Activated CD4-positive, alpha-beta T cell treated with anti-CD3 and anti-CD28 coated beads, Interleukin-2, amount 50 U/mL, for 4 hours (primary cell): Measurements from ENCODE around the gene BRMS1L.

Source experiments
- DNase-seq, 2 experiments: peaks; one replicate each; pipeline ENCODE4 v3.0.0-alpha.2; 2020

The BRMS1L gene

DNA sequence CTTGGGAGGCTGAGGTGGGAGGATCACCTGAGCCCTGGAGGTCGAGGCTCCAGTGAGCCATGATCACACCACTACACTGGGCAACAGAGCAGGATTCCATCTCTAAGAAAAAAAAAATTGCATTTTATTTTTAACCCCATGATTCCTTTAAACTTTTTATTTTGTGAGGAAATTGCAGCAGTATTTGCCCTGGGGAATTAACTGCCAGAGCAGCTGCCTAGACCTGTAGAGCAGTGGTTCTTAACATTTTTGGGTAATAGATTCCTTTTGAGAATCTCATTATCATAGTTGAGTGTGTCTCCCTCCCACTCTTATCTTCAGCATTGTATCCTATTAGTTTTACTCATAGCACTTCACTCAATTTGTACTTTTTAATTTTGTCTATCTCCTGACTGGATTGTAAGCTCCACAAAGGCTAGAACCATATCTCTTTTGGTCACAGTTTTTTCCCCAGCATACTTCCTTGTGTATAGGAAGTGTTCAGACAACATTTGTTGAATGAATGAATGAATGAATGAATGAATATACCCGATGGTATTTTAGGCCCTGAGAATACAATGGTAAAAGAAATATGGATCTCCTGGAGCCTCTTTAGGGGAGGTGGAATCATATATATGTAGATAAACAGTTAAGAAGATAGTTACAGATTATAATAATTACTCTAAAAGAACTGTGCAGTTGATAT is 40.6 kb downstream of the BRMS1L start:
- DNase-seq = no peak

DNA sequence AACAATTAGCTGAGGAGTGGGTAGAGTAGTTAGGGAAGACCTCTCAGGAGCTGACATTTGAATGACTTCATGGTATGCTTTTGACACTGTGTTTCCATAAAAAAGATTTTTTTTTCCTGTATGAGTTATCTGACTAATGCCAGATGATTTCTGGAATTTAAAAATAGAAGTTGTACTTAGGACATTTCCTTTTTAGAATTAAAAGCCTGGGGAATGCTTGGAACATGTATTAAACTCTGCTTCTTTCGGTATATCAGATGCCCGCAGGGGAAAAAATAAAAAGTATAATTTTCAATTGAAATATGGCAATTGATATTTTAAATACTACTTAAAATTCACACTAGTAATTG is 41.1 kb downstream of the BRMS1L start:
- no peak for DNase-seq

DNA sequence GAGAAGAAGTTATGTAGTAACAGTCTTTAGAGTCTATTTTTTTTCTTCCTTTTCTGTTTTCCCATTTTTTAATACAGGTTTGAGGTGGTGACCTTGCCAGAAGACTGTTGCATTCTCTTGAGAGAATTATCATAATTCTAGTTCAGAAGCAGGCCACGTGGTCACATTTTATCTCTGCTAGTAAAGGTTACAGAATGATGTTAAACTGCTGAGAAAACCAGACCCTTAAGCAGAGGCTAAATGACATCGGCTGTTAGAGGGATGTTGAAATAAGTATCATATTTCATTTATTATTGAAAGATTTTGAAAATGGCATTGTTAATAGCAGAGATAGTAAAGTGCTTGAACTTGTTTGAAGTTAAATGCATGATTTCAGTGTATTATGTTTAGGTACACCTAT is 49.2 kb downstream of the BRMS1L start:
- DNase-seq = no peak

DNA sequence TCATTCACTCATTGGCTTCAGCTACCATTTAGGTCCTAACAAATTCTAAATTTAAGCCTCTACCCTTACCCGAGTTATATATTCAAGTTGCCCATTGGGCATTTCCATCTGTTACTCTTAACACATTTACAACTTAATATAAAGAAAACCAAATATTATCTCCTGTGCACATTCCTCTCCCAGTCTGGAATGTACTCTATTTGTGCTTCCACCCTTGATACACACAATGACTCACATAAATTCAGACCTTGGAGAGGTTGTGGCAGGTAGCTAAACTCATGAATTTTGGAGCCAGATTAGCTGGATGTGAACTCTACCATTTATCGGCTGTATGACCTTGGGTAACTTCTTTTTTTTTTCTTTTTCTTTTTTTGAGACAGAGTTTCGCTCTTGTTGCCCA is 51.1 kb downstream of the BRMS1L start:
- DNase-seq = no peak

DNA sequence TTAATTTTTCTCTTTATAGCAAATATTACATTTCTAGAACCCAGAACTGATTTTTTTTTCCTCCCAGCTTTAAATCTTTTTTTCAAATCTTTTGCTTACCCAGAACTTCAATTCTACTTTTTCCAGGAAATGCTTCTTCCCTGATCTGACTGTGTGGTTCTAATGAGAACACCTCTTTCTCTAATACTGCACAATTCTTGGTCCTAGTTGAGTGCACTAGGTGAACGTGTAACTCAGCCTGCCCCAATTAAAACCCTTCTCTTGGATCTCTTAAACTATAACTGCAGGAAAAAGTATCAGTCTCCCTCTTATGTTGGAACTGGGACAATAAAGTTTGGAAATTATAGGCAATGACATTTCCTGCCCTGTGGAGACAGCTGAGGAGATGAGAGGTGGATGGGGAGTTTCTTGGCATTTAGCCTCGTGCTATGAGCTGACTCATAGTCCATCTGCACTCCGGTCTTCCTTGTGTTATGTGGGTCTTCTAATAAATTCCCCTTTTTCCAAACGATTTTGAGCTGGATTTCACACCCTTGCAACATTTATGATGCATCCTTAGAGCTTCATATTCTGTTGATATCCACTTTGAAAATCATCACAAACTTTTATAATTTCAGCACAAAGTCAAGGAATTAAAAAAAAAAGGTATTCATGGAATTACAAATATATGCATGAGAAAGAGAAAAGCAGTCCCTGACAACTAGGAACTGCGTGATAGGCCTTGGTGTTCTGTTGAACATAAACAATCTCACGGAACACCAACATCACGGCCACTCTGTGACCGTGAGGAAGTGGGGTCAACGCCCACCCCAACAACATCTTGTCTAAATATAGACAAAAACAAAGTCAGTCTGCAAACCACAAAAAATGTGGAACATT is 52.4 kb downstream of the BRMS1L start:
- no peak for DNase-seq

DNA sequence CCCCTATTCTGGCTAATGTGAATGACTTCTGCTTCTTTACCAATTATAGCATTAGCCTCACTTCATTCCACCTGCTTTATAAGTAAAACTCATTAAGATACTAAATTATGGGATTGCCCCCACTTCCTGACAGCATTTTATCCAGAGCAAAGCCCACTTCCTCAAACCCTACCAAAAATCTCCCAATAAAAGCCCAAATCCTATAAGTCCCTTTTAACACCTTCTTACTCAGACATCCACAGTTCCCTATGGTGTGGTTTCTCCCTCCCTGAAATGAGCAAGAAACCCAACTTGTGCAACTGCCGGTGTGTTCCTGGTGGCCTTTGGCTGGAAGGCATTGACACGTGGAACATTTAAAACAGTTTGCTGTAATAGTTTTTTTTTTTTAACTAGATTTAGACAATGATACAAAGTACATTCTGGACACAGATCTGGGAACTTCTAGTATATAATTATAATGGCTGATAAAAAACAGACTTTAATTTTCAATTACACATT is 53.1 kb downstream of the BRMS1L start:
- no peak for DNase-seq

DNA sequence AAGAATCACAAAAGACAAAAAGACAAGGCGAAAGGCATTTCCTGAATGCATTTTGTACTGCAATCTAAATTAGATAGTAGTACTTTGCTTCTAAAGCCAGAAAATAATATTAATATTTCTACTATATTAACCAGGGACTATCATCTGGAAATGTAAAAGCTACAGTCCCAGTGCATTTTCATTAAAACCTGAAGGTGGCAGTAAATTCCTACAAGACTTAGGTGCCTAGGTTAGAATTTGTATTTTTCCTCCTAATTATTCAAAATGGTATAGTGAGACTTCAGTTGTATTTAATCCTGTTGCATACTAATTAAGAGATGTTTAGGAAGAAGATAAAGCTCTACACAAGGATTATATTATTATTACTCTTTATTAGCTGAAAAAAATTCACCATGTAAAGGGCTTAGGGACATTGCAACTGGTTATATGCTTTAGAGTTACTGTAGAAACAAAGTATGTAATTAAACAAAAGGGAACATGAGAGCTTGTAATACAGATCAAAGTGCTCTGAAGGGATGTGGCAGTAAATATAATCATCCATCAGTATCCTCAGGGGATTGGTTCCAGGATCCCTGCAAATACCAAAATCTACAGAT is 53.6 kb downstream of the BRMS1L start:
- no peak for DNase-seq

DNA sequence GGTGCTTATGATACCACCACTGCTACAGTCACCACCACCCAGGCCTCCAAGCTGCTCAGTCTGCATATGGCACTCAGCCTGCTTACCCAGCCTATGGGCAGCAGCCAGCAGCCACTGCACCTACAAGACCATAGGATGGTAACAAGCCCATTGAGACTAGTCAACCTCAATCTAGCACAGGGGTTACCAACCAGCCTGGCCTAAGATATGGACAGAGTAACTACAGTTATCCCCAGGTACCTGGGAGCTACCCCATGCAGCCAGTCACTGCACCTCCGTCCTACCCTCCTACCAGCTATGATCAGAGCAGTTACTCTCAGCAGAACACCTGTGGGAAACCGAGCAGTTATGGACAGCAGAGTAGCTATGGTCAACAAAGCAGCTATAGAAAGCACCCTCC is 55.1 kb downstream of the BRMS1L start:
- no peak for DNase-seq

DNA sequence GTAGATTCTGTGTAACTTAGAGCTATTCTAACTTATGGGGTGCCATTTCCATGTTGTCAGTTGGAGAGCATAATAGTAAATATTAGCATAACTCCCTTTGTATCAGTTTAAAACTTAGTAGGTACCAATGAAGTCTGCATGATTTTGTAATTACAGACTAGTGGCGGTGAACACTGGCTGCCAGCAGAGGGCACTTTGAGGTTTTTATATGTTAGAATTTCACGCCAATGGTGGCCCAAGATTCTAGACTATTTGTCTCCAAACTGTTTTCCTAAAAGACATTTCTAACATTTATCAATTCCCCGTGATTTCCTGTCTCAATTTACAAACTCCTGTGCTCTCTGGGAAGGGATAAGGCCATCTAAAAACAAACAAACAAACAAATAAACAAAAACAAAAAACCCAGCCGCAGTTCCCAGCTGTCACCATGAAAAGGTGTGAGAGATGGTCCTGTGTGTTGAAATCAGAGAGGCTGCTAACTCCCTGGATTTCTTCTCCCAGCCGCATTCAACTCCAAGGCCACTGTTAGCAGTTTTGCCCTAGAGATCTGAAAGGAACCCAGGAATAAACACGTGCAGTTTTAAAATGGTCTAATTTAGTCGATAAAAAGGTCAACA is 57.6 kb downstream of the BRMS1L start:
- no peak for DNase-seq

DNA sequence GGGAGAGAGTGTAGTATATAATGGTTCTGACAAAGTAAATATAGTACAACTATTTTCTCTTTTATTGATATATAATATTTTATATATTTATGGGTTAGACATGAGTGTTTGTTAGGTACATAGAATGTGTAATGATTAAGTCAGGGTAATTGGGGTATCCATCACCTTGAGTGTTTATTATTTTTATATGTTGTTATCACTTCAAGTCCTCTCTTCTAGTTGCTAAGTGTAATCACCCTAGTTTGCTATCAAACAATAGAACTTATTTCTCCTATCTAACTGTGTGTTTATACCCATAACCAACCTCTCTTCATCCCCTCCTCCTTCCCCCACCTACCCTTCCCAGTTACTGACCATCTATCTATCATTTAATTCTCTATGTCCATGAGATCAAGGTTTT is 64.2 kb downstream of the BRMS1L start:
- no peak for DNase-seq

DNA sequence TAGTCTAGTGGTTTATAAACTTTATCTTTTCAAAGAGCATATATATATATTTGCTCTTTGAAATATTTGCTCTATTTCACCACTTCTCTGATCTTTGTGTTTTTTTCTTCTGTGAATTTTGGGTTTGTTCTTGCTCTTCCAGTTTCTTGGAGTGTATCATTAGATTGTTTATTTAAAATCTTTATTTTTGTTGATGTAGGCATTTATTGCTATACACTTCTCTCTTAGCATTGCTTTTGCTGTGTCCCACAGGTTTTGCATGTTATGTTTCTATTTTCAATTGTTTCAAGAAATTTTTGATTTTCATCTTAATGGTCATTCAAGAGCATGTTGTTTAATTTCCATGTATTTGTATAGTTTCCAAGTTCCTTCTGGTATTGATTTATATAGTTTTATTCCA is 69.1 kb downstream of the BRMS1L start:
- DNase-seq = no peak

DNA sequence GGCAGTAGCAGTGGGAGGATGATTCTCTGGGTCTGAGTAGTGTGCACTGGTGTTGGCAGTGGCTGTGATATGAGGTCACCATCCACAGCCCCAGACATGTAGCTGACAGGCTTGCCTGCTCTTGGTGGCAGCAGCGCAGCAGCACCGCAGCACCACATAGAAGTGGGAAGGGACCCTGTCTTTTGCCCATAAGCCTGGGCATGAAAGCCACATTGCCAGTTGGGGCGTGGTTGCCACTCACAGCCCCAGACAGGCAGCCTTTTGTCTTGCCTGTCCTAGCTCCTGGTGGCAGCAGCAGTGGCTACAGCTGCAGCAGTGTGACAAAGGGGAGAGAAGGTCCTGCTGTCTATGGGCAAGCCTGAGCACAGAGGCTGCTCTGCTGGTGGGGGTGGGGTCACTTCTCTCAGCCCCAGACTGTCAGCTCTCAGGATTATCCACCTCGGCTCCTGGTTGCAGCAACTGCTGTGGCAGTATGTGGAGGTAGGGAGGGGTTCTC is 71.5 kb downstream of the BRMS1L start:
- no peak for DNase-seq

DNA sequence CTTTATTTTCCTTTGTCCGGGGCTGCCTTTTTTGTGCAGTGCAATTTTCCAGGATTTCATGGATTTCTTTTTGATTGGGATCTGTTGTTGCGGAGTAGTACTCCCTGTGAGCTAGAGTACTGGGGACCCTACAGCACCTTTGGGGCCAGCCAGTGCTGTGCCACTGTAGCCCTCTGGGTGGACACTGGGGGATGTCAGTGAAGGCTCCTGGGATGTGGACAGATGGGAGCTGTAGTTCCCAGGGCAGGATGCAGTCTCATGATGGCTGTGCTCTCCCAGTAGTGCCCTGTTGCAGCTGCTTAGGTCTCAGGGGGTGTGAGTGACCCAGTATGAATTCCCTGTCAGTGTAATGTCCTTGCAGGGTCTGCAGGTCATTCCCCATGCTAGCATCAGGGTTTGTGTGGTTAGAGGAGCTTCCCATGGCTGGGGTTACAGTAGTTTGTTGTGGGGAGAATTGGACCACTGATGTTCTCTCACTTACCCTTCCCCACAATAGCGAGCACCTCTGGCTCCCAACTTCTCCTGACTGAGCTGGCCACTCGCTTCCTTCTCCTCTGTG is 72.2 kb downstream of the BRMS1L start:
- no peak for DNase-seq

DNA sequence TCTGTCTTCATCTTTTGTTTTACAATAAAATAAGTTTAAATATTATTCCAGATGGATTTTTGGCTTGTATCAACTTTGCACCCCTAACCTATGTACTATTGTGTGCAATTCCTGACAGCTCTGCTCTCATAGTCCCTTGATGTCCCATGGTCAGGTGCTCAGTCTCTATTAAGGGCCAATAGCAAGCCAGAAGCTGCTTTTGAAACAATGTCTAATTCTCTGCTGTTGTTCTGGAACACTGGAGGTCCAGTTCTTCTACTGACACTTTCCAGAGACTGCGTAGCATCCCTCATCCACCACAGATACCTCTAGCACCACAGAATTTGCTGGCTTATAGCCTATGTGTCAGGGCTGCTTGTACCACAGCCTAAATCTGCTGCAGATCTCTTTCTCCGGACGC is 74.6 kb downstream of the BRMS1L start:
- DNase-seq = no peak

DNA sequence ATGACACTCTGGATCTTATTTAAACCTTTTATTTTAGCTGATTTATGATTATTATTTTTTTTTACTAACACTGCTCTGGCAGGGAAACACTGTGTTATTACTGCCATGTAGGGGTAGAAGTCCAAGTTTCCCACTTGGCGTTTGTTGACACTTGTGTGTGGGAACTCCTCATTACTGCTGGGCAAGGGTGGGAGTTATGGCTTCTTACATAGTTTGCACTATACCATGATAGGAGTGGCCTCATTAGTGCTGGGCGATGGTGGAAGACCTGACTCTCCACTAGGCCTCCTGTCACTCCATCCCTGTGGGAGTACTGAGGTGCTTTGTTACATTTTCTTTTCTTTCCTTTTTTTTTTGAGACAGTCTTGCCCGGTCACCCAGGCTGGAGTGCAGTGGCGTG is 83.5 kb downstream of the BRMS1L start:
- no peak for DNase-seq

DNA sequence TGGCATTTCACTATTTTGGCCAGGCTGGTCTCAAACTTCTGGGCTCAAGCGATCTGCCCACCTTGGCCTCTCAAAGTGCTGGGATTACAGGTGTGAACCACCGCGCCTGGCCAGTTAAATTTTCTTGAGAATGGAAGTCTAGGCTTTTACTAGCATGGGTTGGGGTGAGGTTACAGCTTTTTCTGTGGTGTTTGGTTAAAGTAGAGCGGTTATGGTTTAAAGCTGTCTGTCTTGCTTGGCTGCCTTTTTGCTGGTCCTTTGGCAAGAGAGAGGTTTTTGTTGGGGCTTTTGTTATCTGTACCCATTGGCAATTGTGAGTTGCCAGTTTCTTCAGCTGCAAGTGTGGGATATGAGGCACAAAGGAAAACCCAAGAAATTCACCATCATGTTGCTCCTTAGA is 84.1 kb downstream of the BRMS1L start:
- DNase-seq = no peak

DNA sequence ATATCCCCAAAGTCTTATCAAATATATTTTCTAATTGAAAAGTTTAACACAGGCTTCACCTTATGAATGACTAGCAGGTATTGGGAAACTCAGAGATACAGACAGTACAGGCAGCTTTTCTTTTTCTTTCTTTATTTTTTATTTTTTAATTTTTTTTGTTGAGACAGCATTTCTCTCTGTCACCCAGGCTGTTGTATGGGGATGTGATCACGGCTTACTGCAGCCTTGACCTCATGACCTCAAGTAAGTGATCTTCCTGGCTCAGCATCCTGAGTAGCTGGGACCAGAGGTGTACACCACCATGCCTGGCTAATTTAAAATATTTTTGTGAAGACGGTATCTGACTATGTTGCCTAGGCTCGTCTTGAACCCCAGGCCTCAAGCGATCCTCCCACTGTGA is 85.0 kb downstream of the BRMS1L start:
- no peak for DNase-seq

DNA sequence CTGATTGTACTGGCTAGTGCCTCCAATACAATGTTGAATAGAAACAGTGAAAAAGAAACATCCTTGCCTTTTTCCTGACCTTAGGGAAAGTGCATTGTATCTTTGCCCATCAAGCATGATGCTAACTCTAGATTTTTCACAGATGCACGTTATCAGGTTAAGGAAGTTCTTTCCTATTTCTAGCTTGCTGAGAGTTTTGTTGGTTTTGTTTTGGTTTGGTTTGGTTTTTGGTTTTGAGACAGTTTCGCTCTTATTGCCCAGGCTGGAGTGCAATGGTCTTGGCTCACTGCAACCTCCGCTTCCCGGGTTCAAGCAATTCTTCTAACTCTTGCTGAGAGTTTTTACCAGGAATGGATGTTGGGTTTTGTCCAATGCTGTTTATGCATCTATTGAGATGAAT is 89.0 kb downstream of the BRMS1L start:
- DNase-seq = no peak

DNA sequence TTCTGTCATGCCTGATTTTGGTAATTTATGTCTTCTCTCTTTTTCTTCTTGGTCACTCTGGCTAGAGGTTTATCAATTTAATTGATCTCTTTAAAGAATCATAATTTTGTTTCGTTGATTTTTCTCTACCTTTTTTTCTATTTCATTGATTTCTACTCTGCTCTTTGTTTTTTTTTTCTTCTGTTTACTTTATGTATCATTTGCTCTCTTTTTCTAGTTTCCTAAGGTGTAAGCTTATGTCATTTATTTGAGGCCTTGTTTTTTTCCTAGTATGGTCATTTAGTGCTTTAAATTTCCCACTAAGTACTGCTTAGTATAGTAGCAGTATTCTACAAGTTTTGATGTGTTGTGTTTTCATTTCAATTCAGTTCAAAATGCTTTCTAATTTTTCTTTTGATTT is 89.6 kb downstream of the BRMS1L start:
- DNase-seq = no peak
